ENCODE results near the gene NTM.
"Not testable (repeated sequence)": the region's sequence is repeated elsewhere in the genome, so short reads cannot be mapped to it uniquely, and the experiment has no call there.

The NTM gene

DNA sequence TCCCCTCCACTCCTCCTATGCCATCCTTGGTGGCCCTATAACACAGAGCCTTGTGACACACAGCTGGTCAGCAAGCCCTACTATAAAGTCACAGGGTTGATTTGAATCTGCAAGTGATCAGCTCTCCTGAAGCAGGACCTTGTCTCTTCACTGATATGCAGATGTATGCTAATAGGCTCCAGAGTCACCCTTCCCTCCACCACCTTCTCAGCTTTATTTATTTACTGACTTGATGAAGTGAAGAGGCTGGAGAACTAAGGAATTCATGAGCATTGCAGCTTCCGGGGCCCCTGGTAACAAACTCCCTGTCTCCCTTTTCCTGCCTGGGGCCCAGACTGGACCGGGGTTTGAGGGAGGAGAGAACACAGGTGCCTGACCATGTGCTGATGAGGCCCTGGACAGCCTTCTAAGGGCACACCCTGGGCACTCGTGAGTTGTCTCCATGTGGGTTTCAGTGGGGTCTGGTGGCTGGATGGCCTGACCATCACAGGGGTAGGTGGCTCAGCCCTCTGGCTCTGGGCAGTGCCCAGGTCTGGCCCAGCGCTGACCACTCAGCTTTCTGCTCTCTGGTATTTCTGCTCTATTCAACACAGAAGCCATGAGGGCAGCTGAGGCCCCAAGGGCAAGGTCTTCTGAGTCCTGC, 307.5 kb downstream of the NTM start:
- DNase-seq, result no peak

DNA sequence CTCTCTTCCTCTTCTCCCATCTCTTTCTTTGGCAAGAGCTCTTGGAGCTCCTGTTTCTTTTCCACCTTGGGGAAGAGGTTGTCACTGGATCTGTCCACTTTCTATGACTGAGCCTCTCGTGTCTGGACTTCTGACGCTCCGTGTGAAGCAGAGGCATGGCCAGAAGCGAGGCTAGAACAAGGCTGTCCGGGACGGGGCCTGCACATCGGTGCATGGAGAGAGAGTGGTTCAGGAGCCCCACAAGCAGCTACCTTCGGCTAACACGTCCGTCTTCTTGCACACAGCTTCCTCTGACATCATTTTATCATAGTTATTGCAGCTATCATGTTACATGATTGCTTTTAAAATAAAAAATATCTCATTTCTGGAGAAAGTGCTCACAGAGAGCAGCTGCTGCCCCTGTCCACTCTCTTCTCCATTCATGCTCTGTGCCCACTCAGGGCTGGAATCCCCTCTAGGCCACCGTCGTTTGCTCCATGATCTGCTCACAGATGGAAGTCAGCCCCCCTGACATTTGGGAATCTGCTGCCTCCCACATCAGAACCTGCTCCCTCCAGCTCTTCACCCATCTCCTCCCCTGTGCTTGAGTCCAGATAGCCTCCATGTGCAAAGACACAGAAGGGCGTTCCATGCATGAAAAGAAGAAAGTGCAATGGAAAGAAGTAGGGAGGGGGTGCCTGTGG, 308.4 kb downstream of the NTM start:
- no peak for DNase-seq

DNA sequence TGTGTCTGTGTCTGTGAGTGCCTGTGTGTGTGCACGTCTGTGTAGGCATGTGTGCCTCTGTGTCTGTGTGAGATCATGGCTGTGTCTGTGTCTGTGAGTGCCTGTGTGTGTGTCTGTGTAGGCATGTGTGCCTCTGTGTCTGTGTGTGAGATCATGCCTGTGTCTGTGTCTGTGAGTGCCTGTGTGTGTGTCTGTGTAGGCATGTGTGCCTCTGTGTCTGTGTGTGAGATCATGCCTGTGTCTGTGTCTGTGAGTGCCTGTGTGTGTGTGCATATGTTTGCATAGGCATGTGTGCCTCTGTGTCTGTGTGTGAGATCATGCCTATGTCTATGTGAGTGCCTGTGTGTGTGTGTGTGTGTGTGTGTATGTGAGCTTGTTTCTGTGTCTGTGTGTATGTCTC, 310.0 kb downstream of the NTM start:
- not testable (repeated sequence) for DNase-seq

DNA sequence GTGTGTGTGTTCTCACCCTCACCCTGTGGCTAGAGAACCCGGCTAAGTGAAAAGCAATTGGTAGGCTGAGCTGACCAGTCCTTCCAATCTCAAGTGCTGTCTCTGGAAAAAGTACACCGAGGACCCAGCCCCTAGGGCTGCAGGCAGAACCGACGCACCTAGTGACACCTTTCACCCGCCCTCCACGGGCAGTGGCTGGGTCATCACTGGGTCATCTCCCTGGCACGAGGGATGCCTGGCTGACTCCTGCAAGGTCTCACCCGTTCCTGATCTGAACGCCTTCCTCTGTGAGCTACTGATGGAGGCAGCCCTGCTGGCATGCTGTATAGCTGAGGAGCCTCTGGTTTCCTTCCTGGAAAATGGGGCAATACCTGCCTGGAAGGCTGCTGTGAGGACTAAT, 311.5 kb downstream of the NTM start:
- DNase-seq, result no peak

DNA sequence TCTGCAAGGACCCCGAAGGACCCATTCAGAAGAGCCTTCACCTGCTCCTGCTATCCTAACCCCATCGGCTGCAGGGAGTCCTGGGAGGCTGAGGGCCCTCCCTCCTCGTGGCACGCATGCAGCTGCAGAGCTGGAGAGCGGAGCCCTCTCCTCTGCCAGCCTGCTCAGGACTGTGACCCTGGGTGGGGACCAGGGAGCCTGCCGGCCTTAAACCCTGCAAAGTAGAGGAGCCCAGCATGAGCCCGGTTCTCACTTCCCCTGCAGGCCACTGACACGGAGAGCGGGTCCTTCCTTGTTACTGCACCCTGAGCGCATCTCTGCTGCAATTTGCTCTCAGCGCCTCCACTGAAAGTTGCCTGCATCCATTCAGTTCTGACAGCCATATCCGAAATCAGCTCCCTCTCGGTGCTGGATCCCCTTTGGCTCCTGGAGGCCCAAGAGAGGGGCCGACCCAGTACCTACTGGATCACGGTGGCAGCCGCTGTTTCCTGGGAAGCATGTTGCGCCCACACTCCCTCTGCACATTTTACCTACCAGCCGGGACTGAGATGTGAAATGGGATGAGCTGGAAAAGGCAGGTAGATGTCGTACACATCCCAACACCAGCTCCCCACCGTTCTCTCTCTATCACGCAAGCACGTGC, 312.1 kb downstream of the NTM start:
- no peak for DNase-seq

DNA sequence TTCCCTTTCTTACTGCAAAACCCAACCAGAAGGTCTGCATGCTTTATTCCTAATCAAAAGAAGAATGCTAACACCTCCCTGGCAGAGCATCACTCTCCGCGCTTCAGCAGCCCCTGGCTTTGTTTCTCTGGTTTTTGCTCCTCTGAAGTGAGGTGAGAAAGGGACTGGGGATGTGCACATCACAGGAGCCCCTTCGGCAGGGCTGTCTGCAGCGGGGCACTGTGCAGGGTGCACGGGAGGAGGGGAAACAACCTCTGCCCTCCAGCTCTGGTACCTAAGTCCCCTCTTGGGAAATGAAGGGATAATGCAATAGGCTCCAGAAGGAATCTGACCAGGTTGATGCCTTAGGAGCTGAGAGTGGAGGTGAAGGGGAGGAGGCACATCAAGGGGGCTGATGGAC, 312.7 kb downstream of the NTM start:
- DNase-seq, result no peak

DNA sequence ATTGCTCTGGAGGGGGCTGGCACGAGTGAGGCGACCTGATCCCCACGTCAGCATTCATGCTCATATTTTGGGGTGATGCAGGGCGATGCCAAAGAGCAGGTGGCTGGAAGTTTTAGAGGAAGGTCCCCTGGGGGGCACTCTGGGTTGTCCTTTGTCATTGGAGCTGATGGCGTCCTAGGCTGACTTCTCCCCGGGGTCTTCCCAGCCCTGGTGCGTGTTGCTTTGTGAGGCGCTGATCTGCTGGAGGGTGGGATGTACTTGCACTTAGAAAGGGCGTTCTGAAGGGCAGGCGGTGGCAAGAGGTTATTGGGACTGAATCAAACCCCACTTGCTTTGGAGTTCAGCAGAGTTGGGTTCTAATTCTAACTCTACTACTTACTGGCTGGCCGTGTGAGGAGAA, 313.3 kb downstream of the NTM start:
- DNase-seq, result no peak

DNA sequence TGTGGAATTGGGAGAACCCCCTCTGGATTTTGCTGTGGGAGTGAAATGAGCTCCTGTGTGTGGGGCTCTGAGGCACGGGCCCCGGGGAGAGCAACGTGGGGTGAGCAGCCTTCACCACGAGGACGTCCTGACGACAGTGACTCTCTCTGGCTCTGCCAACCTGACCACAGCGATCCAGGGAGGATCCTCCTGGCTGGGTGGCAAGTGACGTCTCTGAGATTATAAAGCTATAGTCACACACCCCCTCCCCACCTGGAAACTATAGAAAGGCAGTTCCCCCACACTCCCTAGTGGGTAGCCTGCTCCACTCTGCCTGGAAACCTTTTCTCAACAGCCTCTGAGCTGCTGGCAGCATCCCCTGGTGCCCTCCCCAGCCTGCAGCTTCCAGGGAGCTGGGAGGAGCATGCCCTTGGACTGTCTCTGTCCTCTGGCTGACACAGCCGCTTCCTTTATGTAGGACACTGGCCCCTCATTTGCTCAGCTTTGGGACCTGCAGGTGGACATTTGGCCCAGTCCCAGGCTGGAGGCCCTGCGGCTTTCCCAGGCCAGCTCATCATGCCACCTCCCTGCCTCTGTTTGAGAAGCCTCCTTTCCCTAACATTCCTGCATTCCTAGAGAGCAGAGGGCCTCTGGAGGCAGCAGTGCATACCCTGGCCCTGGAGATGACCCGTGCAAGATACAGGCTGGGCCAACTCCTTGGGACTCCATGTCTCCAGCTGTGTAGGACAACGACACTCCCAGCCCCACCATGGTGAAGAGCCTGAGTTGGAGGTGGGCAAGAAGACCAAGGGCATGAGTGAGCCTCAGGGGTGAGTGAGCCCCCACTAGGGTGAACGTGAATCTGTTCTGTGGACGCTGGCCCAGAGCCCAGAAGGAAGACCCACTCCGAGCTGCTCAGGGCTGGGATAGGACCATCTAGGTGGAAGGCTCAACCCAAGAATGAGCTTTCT, 314.0 kb downstream of the NTM start:
- DNase-seq, result no peak

DNA sequence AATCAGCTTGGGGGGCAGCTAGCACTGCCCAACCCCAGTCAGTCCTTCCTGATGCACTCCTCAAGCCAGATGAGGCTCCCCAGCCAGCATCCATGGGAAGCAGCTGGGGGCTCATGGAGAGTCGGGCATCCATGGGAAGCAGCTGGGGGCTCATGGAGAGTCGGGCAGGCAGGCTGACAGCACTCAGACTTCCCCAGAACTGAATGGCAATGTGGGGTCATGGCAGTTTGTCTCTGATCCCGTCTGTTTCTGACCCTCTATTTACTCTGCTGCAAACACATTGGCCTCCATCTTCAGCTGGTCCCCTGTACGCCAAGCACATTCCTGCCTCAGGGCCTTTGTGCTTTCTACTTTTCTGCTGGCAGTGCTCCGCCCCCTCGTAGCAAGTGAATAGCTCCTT, 314.8 kb downstream of the NTM start:
- no peak for DNase-seq

DNA sequence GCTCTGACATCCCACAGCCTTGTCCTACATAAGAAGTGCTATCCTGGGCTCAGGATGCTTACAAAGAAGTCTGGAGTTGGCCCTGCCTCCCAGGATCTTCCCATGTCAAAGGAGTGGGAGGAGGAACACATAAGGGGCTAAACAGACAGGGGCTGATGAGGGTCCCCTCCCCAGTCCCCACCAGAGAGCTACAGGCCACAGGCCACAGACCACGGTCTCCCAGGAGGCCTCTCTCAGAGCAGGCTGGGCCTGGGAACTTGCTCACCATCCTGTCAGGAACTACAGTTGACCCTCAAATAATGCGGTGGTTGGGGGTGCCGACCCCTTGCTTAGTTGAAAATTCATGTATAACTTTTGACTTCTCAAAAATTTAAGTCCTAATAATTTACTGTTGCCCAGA, 315.5 kb downstream of the NTM start:
- DNase-seq, result no peak

DNA sequence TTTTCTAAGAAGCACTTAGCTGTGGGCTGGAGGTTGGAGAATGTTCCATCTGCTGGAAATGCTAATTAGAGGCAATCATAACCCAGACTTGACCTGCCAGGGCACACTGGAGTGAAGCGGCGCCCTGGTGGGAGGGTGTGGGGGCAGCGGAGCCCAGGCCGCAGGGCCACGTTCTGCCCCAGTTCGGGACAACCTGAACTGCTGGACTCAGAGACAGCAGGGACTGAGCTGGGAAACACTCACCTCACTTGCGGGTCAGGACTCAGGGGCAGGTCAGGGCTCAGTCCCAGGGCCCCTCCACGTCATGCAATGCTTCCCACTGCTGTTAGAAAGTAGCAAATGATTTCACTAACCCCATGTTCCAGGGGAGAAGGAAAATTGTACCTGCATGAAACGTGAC, 316.4 kb downstream of the NTM start:
- DNase-seq, result no peak

DNA sequence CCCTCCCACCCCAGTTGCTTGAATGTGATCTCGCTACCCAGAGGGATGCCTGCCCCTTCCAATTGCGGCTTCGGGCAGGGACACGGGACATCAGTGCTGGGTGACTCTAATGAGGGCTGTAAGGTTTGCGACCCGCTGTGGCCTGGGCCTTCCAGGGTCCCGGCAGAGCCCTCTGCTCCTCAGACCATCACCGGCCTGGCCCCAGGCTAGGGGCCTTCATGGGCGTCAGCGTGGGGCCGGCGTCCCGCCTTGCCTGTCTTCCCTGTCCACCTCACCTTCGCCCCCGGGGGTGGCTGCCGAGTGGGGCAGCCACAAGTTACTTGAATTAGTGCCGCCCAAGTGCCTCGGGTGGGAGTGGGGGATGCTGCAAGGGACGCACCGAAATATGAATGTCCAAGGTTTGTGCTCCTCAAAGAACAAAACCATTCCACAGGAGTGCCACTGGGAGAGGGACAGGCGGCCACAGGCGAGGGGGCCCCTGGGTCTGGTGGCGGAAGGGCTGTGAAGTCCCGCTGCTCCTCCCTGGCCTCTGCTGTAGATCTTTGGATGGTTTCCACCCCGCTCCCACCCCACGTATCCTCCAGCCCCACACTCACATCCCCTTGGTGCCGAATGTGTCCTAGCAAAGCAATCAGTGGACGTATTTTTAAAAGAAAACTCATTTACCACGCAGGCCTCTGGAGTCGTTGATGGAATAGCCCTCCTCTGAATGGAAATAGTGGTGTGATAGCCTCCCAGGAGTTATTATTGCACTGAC, 317.1 kb downstream of the NTM start:
- DNase-seq, result no peak

DNA sequence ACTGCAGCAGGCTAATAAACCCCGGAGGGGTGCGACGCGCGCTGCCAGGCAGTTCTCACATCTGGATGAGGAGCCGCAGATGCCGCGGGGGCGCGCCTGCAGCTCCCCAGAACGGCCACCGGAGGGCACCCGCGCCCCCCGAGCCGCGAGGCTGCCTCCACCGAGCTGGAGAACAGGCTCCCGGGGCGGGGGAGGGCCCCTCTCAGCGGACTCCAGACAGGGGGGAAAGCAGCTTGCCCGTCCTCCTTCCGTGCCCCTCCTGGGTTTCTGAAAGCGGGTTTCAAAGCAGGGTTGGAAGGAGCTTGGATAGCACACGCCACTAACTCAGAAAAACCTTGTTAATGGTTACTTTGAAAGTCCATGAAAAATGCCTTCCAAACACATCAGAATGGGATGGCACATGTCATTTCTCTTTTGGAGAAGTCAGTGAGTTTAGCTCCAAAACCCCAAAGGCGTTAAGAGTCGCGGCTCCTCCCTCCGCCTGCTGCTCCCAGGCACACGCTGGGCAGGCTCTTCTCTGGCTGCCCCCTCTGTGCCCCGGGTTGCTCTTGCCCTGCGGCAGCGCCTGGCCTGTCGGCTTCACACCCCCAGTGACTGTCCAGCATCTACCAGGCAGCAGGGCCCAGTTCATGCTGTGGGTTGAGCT, 317.8 kb downstream of the NTM start:
- no peak for DNase-seq

DNA sequence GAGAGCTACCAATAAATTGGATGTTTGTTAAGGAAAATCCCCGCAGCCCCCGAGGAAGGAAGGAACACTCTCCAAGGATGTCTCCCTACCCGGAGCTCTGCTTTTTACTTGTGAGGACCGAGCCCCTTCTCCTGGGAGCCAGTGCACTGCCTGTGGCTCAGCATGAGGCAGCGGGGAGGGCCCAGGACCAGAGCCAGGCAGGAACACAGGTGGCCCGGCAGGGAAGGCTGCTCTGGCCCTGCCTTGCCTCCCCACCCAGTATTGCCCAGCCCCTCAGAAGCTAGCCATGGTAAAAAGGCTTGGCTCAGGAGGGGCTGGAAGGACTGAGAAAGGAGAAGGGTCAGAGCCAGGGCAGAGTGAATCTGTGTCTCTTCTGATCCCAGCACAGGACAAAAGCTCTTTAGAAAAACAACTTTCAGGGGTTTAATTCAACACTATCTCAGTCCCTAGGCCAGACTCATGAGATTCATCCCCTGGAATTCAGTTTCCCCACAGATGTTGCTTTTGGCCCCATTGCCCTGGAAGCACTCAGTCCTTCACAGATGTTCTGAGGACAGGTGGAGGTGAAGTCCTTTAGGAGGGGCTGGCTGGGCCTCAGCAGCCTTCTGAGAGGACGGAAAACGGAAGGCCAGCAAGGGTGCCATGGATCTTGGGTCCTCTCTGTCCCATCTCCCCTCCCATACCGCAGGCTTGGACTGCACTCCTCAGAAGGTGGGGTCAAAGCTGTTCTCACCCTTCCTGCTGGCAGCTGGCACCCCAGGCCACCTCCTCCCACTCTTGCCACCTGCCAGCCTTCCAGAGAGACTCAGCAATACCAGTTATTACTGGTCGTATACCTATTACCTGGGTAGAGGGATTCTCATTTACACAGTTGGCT, 318.9 kb downstream of the NTM start:
- DNase-seq, result no peak

DNA sequence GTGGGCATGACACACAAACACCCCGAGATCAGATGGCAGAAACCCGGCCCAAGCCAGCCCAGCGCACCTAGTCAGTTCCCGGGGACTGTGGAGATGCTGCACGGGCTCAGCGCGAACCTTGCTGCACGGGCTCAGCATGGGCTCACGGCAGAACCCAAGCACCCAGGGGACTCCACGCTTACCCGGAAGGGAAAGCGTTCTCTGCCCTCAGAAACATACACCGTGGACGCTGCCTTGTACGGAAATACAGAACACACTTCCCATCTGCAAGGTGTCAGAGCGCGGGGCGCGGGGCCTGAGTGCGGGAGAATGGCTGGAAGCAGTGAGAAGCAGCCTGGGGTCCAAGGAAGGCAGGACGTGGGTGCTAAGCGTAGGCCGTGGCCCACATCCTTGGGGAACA, 319.9 kb downstream of the NTM start:
- DNase-seq, result no peak

DNA sequence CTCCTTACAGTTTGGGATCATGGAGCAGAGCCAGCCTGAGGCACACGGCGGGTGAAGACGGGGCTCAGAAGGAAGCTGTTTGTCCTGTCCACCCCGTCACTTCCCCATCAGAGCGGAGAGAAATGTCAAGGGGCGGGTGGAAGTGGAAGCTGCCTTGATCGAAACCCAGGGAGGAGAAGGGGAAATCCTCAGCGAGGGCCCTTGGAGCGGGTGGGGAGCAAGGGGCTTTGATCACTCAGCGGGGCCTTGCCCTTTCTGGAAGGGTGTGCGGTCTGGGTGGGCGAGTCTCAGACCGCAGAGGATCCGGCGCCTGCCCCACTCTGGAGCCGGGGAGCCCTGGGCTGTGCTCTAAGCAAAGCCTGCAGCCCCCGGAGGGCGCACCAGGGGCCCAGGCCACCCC, 320.4 kb downstream of the NTM start:
- no peak for DNase-seq

DNA sequence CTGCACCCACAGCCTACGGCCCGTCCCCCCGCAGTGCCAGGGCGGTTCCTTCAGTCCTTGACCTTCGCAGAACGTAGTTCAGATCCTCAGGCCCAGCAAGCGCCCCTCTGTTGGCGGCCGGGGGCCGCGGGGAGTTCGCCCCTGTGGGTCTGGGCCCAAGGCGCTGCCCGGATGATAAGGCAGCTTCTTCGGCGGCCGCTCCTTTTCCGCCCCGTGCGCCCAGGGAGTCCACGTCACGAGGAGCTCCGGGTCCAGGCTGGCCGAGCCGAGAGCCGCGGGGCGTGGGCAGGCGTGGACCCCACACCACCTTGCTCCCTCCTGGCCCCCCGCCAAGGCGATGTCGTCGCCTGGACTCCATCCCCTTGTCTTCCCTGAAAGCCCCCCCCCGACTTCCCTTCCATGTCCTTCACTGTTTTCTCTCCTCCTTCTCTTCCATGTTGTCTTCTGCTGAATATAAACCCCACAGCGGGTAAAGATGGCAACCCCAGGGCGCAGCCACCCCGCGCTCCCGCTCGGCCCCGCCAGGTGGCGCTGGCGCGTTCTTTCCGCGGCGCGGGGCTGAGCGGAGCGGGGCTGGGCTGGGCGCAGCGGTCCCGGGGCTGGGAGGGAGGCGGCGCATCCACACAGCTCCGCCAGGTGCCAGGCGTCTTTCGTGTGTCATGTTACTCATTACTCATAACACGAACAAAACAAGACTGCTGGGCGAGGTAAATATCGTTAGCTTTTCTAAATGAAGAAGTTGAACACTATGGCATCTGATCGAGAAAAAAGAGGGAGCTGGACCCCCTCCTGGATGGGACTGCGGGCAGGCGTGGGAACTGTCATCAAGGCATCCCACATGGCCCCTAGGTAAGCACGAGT, 321.0 kb downstream of the NTM start:
- DNase-seq, result no peak

DNA sequence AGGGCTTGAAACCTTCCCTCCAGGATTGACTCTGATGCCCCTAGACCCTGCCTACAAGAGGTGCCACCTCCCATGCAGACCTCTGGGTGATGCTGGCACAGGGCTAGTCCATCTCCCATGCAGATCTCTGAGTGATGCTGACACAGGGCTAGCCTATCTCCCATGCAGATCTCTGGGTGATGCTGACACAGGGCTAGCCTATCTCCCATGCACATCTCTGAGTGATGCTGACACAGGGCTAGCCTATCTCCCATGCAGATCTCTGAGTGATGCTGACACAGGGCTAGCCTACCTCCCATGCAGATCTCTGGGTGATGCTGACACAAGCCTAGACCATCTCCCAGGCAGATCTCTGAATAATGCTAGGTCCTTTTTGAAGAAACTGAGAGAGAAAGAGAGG, 321.7 kb downstream of the NTM start:
- no peak for DNase-seq

DNA sequence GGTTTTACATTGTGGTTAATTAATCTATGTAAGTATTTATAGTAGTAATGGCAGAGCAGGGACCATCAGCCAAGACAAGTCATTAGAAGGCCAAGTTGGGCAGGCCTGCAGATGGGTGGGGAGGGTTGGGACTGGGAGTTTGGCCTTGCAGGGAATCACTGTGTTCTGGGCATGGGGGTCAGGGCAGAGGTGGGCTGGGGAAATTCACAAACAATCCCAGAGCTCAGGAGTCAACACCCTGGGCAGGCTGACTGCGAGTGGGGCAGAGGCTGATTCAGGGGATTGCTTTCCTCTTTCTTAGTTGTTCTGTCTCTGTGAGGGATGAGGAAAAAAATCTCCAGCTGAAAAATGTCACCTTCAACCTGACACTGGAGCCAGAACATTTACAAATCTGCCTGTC, 322.5 kb downstream of the NTM start:
- no peak for DNase-seq

DNA sequence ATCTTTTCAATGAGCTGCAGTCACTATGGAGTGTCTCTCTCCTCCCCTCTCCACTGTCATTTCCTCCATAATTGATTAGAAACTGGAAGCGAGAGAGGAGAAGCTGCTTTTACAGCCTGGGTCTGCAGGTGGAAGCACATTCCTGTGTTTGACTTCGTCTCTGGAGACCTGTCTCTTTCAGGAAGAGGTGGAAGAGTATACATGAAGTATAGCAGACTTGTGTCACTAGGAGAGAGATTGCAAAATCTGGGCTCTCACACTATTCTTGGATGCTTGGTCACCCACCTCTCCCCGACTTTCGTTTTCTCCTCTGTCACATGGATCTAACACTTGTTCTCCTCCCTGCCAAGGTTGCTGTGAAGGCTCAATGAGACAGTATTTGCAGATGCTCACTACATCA, 323.3 kb downstream of the NTM start:
- DNase-seq, result no peak
